Activated gamma-delta T cell treated with Interleukin-2 at 50 U/mL for 16 hours (primary cell): ENCODE results near the gene MTMR8.

Experiments
- DNase-seq: peaks from one replicate; pipeline ENCODE4 v3.0.0-alpha.2; 2020

MTMR8 gene

GRCh38 chrX:64306712-64307111 lies 88.5 kb downstream of the MTMR8 start:
- DNase-seq, result no peak

- DNase-seq, result no peak
Observed at GRCh38 chrX:64291123-64291522, 104.1 kb downstream of the MTMR8 start.

GRCh38 chrX:64265265-64265664 lies 130.0 kb downstream of the MTMR8 start:
- no peak for DNase-seq

- no peak for DNase-seq
Observed at GRCh38 chrX:64230123-64230970, 164.9 kb downstream of the MTMR8 start, which contains the start of gene ASB12. ASB12 (minus strand) TSS chrX:64230607; CDS start chrX:64225650, 4,957 bp downstream.

- no peak for DNase-seq
Observed at GRCh38 chrX:64229154-64229553, 166.1 kb downstream of the MTMR8 start.
